Retina (tissue), 1 donor: ENCODE results near the gene RAB11FIP3.
"Not testable (repeated sequence)": the region's sequence is repeated elsewhere in the genome, so short reads cannot be mapped to it uniquely, and the experiment has no call there.

Experiments used
- DNase-seq: peaks from one replicate; pipeline ENCODE4 v3.0.0-alpha.2; 2016

Gene RAB11FIP3, protein sequence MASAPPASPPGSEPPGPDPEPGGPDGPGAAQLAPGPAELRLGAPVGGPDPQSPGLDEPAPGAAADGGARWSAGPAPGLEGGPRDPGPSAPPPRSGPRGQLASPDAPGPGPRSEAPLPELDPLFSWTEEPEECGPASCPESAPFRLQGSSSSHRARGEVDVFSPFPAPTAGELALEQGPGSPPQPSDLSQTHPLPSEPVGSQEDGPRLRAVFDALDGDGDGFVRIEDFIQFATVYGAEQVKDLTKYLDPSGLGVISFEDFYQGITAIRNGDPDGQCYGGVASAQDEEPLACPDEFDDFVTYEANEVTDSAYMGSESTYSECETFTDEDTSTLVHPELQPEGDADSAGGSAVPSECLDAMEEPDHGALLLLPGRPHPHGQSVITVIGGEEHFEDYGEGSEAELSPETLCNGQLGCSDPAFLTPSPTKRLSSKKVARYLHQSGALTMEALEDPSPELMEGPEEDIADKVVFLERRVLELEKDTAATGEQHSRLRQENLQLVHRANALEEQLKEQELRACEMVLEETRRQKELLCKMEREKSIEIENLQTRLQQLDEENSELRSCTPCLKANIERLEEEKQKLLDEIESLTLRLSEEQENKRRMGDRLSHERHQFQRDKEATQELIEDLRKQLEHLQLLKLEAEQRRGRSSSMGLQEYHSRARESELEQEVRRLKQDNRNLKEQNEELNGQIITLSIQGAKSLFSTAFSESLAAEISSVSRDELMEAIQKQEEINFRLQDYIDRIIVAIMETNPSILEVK

DNA sequence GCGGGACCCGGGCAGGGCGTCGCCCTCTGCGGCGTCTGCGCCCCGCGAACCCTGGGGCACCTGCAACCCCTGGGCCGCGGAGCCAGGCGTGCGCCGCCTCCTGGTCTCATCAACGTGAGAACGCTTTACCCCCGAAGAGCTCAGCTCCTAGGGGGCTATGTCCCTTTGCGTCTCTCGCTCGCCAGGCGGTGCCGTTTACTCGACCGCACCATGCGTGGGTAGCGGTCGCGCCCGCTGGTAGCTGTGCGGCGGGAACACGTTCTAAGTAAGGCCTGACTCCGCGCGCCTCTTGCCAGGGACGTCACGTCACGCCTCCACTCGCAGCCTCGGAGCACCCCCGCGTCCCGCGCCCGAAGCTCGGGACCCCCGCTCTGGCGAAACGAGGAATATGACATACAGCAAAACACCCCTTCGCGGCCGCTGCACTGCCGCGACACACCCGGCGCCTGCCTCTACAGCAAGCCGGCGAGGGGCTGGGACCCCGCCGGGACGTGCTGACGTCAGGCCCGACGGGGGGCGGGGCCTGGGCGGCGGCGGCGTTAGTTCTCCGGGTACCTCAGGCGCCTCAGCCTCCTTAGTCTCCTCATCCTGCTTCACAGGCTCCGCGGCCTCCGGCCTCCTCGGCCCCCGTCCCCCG is at the start of gene RAB11FIP3:
TSS of gene RAB11FIP3 (plus strand) at position 568 of the 637 bp plus-strand sequence. CDS start 358 bp downstream, outside the sequence.
- DNase-seq = peak; percentile 95

DNA sequence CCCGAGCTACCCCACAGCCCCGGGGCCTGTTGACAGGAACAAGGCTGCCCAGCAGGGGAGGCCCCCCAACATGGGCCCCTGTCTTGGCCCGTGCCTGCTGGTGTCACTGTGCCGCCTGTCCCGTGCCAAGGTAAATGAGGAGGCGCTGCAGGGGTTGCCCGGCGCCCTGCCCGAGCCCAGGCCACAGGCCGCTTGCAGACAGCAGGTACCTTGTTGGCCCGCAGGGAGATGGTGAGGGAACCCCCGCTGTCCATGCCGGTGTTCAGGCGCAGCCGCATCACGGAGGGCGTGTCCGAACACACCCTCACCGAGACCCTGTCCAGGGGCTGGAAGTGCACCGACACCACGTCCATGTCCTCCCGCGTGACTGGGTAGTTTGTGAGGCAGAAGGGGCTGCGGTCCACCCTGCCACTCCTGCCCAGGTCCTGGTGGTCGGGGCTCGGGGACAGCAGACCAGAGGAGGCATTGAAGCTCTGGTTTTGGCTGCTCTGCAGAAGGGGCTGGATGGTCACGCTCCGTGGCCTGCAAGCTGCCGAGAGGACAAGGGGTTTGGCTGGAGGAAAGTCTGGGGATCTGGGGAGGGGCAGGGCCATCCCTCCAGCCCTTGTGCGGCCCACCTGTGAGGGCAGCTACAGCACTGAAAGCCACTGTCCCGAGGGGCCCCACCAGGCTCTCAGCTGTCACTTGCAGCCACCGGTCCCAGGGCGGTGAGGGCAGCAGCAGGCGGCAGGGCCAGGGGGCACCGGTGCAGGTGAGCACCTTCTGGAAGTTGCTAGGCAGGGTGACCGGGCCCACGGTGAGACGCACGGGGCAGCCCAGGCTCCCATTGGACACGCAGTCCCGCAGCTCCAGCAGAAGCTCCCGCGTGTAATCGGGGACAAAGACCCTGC is 49.3 kb upstream of the RAB11FIP3 start:
- DNase-seq = no peak

DNA sequence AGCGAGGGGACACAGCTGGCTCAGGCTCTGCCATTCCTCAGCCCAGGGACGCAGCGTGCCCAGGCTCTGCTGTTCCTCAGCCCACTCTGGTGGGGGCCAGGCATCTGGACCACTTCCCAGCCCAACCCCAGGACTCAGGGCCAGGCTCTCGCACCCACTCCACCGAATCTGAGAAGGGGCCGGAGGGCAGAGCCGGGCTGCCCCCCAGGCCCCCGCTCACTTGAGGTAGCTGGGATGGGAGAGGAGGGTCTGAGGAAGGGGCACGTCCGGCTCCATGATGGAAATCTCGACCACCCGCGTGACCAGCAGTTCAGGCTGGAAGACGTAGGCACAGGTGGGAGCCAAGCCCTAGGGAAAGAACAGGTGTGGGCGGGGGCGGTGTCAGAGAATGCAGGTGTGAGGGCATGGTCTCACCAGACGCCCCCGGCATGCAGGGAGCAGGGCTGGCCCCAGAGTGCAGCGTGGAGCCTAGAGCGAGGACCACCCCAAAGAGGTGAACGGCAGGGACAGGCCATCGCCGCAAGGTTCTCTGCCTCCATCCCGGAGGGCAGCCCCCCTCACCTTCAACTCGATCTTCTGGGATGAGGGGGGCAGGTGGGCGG is 48.5 kb upstream of the RAB11FIP3 start:
- DNase-seq = no peak

DNA sequence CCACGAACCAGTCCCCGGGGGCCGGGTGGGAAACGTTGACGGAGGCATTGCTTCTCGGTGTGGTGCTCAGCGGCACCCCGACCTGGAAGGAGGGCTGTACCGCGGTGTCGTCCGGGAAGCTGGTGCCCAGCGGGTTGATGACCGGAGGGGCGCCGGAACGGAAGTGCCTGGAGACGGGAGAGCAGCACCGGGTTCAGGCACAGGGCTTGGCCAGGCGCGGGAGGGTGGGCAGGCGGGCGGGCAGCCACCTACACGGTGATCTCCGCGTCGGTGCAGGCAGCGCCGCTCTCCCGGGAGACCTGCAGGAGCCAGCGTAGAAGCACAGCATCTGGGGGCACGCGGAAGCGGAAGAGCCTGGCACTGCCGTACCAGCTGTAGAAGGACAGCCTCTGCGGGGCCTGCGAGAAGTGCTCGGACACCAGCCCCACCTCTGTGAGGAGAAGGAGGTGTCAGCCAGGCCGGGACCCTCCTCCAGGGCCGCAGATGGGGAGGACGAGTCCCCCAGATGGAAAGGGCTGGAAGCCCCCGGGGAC is 48.0 kb upstream of the RAB11FIP3 start:
- no peak for DNase-seq

DNA sequence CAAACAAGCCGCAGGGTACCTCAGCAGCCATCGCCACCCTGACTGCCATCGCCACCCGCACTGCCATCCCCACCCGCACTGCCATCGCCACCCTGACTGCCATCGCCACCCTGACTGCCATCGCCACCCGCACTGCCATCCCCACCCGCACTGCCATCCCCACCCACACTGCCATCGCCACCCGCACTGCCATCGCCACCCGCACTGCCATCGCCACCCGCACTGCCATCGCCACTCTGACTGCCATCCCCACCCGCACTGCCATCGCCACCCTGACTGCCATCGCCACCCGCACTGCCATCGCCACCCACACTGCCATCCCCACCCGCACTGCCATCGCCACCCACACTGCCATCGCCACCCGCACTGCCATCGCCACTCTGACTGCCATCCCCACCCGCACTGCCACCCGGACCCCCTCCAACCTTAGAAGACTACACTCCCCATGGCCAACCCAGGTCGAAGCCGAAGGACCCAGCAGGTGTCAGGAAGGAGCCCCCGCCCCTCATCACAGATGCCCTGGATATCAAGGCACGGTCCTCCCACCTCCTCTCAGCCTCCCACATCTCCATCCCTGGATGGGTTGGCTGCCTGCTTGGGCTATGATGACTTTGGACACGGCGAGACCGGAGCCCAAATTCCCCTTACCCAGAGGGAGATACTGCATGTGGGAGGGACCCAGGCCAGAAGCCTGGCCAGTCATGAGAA is 47.2 kb upstream of the RAB11FIP3 start:
- DNase-seq = not testable (repeated sequence)

DNA sequence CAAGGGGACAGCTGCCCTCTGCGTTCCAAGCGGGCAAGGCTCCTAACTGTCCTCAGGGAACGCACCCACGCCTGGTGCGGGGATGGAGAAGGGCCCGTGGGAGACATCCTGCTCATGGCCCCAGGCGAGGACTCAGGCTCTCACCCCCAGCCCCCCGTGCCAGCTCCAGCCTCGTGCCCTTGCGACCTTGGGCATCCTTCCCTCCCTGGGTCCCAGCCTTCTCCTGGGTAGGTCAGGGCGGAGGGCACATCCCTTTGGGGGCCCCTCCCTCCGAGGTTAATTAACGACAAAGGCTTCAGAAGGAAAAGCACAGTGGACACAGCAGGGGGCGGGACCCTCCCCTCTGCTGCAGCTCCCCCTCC is 46.6 kb upstream of the RAB11FIP3 start:
- no peak for DNase-seq

DNA sequence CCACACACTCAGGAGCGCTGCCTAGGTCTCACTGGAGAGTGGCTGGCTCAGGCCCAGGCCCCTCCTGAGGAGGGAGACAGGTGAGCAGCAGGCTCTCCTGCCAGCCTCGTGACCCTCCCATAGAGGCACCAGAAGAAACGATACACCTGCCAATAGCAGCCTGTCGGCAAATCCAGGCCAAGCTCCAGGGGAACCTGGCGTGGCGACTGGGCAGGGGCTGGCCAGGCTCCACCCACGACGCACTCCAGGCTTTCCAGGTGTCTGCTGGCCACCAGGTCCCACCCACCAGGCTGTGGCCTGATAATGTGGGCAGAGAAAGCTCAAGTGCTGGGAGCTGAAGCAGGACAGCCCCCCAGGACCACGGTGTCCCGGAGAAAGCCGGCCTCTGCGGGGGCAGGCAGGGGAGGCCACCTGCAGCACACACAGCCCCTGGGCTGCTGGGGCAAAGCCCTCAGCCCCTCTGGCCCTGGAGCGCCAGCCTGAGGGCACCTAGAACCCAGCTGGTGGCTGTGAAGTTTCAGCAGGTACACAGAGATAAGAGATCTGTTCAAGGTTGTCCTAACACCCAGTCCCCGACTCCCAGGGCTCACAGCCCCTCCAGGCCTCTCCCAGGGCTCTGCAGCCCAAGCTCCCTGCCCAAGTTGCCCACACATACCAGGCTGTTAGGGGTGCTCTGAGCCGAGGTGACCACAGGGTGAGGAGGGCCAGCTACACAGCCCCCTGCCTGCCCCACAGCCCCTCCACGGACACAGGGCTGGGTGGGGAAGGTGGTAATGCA is 46.1 kb upstream of the RAB11FIP3 start:
- no peak for DNase-seq

DNA sequence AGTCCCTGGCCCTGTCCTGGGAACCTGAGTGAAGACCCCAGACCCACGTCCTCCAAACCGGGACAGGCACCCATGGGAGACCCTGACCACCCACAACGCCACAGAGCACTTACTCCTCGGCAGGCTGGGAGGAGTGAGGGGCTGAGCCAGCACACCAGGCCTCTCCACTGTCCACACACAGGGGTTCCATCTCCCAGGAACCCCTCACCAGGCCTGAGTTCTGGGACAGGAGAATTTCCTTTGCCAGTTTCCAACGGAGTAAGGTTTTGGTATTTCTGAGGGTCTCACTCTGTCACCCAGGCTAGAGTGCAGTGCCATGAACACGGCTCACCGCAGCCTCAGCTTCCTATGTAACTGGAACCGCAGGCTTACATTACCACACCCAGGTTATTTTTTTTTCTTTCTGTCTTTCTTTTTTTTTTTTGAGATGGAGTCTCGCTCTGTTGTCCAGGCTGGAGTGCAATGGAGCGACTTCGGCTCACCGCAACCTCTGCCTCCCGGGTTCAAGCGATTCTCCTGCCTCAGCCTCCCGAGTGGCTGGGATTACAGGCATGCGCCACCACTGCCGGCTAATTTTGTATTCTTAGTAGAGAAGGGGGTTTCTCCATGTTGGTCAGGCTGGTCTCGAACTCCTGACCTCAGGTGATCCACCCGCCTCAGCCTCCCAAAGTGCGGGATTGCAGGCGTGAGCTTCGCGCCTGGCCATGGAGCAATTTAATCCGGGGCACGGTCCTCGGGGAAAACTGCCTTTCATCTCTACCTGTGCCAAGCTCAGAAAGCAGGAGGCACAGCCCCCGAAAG is 45.3 kb upstream of the RAB11FIP3 start:
- DNase-seq = no peak

DNA sequence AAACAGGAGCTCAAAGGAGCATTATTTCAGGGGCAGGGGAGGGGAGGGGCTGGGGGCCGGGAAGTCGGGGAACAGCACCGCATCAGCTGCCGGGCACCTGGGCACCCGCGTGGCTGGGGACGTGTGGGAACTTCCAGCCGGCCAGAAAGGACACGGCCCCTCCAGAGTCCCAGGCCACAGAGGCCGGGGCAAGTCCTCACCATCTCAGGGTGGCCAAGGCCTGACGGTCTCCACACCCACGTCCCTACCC is 44.8 kb upstream of the RAB11FIP3 start:
- DNase-seq = no peak

DNA sequence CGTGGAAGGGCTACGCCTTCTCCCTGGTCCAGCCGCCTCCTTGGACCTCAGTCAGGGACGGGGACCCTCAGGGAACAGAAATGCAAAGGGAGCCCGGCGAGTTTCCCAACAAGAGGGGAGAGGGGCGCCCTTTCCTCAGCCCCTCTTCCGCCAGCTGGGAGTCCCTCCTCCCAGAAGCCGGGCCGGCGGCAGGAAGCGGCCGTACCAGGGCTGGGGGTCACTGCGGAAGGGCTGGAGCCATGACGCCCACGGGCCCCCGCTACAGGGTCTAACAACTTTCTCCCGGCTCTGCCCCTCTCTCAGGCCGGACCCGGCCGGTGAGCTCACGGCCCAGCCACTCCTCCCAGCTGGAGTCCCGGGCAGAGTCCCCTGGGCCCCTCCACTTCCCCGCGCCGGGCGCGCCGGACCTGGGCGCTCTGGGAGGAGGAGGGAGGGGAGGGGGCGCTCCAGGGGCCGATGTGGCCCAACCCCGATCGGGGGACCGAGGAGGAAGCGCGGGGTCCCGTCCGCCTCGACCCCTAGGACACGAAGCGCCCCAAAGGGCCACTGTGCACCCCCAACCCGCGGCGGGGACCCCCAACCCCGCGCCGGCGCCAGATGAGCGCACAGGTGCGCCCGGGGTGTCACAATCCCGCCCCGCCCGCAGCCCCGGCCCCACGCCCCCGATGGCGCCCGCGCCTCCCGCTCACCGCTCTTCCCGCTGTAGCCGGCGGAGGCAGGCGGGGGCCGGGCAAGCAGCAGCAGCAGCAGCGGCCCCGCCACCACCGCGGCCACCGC is 44.2 kb upstream of the RAB11FIP3 start:
- peak; percentile 57 for DNase-seq

DNA sequence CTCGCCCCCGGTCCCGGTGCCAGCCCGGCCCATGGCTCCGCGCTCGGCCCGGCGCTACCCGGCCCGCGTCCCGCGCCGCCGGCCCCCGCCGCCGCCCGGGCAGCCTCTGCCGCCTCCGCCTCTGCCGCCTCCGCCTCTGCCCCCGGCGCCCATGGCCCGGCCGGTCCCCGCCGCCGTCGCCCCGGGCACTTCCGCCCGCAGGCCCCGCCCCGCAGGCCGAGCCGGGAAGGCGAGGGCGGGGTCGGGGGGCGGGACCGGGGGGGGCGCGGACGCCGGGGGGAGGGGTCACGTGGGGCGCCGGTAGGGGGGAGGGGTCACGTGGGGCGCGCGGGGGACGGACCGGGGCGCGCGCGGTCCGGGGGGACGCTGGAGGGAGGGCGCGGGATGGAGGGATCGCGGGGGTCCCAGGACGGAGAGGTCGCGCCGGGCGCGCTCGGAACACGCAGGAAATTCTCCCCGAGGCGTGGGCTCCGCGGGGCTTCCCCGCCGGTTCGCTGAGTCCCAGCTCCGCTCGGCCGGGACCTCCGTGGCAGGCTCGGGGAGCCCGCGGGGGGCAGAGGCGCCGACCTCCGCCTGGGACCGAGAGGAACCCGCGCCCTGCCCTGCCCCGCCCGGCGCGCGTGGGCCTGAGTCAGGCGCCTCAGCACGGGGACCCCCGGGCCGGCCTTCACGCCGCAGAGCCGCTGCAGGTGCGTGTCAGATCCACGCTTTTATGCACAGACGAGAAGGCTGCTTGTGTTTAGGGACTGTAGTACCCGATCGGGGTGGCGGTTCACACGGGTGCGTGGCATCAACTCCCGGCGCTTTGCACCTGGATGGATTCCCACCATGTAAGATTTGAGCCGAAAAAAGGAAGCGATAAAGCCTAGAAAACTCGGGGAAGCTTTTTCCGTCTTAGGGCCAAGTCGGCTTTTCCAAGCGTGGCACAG is 43.4 kb upstream of the RAB11FIP3 start, which contains the start of gene PGAP6:
TSS of gene PGAP6 (minus strand) at position 190 of the 929 bp plus-strand sequence. CDS start at position 33, 157 bp downstream.
- DNase-seq = peak; percentile 62

DNA sequence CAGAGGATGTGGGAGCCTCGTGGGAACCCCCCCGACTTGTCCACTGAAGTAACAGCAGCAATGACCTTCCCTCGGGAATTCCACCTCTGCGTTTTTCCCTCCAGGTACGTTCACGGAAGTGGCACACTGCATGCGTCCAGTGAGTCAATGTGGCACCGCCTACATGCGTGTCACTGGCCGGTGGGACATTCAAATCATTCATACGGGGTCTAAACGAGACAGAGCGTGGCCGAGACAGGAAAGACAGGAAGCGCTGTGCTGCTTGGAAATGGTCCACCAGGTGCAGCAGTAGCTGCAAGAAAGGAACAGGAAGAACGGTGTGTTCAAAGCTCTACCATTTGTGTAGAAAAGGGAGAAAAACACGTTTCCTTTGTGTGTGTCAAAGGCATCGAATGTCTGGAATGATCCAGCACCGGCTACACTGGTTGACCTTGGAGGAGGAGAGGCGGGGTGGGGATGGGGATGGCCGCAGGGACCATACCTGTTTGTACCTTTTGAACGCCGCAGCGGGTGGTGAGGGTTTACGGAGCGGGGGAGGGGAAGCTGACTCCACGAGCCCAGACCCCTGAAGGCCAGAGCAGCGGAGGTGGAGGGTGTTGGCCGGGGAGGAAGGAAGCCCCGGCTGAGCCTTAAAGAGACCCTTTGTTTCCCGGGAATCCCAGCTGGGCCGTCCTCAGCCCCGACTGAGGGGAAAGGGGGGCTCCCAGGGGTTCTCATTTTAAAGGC is 42.0 kb upstream of the RAB11FIP3 start:
- peak; percentile 50 for DNase-seq

DNA sequence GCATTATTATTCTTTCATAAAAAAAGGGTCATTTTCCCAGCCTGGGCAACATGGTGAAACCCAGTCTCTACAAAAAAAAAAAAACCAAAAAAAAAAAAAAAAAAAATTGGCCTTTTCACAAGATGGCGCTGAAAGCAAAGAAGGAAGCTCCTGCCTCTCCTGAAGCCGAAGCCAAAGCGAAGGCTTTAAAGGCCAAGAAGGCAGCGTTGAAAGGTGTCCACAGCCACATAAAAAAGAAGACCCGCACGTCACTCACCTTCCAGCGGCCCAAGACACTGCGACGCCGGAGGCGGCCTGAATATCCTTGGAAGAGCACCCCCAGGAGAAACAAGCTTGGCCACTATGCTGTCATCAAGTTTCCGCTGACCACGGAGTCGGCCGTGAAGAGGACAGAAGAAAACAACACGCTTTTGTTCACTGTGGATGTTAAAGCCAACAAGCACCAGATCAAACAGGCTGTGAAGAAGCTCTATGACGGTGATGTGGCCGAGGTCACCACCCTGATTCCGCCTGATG is 38.8 kb upstream of the RAB11FIP3 start:
- DNase-seq = peak; percentile 32

DNA sequence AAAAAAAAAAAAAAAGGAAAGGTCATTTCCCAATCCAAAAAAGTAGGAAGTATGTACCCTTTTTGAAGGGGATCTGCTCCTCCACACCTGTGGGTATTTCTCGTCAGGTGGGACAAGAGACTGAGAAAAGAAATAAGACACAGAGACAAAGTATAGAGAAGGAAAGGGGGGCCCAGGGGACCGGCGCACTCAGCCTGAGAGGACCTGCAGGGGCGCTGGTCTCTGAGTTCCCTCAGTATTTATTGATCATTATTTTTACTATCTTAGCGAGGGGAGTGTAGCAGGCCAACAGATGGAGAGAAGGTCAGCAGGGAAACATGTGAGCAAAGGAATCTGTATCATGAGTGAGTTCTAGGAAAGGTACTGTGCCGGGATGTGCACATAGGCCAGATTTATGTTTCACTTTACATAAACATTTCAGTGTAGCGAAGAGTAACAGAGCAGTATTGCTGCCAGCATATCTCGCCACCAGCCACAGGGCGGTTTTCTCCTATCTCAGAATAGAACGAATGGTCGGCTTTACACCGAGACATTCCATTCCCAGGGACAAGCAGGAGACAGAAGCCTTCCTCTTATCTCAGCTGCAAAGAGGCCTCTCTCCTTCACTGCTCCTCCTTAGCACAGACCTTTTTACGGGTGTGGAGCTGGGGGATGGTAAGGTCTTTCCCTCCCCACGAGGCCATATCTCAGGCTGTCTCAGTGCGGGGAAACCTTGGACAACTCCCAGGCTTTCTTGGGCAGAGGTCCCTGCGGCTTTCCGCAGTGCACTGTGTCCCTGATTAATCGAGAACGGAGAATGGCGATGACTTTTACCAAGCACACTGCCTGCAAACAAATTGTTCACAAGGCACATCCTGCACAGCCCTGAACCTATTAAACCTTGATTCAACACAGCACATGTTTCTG is 37.4 kb upstream of the RAB11FIP3 start:
- DNase-seq = not testable (repeated sequence)

DNA sequence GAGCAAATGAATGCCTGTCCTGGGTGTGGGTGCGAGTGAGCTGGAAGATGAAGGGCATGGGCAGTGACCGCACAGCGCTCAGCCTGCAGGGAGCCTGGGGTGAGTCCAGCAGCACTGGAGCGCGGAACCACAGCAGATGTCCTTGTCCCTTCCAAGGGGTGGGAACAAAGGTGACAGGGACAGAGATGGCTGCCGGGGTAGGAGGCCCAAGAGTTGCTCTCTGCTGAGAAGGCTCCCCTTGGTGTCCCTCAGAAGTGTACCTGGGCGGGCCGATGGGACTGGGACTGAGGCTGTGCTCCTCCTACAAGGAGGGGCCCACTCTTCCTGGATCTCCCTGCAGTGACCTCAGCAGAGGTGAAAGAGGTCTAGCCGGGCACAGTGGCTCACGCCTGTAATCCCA is 36.1 kb upstream of the RAB11FIP3 start:
- no peak for DNase-seq

DNA sequence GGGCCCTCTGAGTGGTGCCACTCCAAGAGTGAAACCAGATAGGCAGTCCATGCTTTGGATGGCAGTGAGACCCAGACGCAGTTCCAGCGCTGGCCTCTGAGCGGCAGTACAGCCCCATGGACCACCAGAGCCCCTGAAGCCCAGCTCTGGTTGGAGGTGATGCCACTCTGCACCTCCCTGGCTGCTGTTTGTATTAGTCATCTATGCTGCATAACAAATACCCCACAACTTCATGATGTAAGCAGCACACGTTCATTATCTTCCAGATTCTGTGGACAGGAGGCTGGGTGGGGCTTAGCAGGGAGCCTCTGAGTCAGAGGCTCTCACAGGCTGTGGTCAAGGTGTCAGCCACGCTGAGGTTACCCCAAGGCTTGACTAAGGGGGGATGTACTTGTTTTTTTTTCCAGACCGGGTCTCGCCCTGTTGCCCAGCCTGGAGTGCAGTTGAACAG is 33.5 kb upstream of the RAB11FIP3 start:
- peak; percentile 76 for DNase-seq
